GM19452 (cell line): Measurements from ENCODE around the gene NR6A1.
"Not testable (repeated sequence)": the region's sequence is repeated elsewhere in the genome, so short reads cannot be mapped to it uniquely, and the experiment has no call there.

Source experiments
- ATAC-seq: cut with Tn5 transposase; IDR thresholded peaks from one replicate; pipeline ENCODE4 v1.9.1; 2021; ENCODE audit not compliant: unreplicated experiment

Gene NR6A1

GRCh38 chr9:124621371-124622328 lies 149.5 kb downstream of the NR6A1 start:
- peak; percentile 54 for ATAC-seq

- ATAC-seq, result no peak
Measured at GRCh38 chr9:124618476-124618875, 152.6 kb downstream of the NR6A1 start.

DNA sequence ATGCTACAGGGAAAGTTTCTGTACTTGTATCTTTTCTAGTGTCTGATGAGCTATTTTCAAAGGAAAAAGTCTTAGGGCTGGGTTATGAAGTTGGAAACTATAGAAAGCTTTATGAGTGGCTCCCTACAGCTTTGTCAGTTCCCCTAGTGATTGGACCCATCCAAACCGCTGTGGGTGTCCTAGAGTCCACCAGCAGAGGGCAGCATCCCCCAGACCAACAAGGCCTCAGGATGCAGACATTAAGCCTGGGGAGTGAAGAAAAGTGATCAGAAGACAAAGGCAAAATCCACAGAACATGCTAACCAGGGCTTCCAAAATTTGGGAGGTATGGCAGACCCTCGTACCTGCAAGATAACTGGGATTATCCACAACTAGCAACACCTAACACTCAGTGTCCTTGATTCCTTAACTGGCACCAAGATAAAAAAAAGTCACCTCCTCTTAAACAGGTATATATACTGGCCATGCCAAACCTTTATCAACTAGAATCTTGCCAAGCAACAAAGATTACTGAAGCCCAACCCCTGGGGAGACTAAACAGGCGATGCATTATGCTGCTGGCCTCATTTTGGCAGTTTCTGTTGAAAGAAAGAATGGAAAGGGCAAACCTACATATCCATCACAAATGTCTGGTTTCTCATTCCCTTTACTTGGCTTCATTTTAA lies 153.5 kb downstream of the NR6A1 start:
- no peak for ATAC-seq

GRCh38 chr9:124616961-124617360 lies 154.2 kb downstream of the NR6A1 start:
- ATAC-seq, result no peak

DNA sequence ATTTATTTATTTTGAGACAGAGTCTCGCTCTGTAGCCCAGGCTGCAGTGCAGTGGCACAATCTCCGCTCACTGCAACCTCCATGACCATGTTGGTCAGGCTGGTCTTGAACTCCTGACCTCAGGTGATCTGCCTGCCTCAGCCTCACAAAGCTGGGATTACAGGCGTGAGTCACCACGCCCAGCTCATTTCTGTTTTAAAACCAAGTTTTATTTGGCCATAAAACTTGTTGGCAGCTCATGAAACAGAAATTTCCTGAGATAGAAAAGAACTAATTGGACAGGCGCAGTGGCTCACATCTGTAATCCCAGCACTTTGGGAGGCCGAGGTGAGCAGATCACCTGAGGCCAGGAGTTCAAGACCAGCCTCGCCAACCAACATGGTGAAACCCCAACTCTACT lies 155.3 kb downstream of the NR6A1 start:
- not testable (repeated sequence) for ATAC-seq

DNA sequence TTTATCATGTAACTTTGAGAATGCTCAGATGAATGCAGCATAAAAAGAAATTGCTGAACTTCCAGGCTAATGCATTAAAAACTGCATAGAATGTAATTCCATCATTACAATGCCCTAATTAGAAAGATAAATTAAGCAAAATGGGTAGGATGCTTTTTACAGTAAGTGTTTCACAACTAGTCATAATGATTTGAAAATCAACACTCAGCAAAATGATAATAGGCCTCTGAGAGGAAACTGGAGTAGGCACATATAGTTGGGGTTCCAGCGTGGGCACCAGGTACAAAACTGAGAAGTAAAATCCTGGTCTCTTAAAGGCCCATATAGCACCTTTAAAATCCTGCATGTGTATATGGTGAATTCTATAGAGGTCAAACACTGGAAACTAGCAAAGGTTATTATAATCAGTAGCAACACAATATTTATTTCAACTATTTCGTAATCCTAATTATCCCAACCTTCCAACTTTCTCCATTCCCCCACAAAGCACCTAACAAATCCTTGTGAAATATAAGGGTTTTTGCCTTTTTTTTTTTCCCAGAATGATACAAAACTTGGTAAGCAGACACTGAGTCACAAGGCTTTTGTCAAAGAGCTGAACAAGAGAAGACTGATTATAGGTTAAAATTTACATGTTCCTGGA lies 155.9 kb downstream of the NR6A1 start:
- ATAC-seq, result no peak

- ATAC-seq, result no peak
Measured at GRCh38 chr9:124613849-124614248, 157.3 kb downstream of the NR6A1 start.

- no peak for ATAC-seq
Measured at GRCh38 chr9:124611106-124611505, 160.0 kb downstream of the NR6A1 start.

- ATAC-seq, result no peak
Measured at GRCh38 chr9:124606027-124606426, 165.1 kb downstream of the NR6A1 start.

- ATAC-seq, result no peak
Measured at GRCh38 chr9:124605258-124605657, 165.9 kb downstream of the NR6A1 start.

- no peak for ATAC-seq
Measured at GRCh38 chr9:124602632-124603031, 168.5 kb downstream of the NR6A1 start.

GRCh38 chr9:124602204-124602603 lies 168.9 kb downstream of the NR6A1 start:
- ATAC-seq, result no peak

DNA sequence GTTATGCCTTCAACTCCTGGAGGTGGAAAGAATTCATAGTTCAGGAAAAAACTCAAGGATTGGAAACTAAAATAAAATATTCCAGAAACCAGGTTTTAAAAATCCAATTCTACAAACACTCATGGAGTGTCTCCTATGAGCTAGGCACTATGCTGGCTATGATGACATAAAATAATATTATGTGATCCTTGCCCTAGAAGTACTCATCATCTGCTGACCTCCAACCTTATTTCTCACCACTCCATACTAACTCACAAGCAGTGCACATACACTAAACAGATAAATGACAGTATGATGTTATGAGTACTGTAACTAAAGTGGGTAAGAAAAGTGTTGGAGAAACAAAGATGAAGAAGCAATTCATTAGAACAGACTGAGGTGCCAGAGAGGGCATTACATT lies 170.7 kb downstream of the NR6A1 start:
- ATAC-seq, result no peak

- ATAC-seq, result no peak
Measured at GRCh38 chr9:124599121-124599795, 171.9 kb downstream of the NR6A1 start.

DNA sequence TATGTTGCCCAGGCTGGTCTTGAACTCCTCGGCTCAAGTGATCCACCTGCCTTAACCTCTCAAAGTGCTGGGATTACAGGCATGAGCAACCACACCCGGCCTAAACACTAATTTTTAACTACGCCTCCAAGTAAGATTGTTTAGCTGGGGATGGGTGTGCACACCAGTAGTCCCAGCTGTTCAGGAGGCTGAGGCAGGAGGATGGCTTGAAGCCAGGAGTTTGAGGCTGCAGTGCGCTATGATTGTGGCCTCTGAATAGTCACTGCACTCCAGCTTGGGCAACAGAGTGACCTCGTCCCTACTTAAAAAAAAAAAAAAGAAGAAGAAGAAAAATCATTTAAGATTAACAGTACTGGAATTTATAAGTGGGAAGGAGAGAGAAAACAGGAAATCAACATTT lies 173.1 kb downstream of the NR6A1 start:
- no peak for ATAC-seq

DNA sequence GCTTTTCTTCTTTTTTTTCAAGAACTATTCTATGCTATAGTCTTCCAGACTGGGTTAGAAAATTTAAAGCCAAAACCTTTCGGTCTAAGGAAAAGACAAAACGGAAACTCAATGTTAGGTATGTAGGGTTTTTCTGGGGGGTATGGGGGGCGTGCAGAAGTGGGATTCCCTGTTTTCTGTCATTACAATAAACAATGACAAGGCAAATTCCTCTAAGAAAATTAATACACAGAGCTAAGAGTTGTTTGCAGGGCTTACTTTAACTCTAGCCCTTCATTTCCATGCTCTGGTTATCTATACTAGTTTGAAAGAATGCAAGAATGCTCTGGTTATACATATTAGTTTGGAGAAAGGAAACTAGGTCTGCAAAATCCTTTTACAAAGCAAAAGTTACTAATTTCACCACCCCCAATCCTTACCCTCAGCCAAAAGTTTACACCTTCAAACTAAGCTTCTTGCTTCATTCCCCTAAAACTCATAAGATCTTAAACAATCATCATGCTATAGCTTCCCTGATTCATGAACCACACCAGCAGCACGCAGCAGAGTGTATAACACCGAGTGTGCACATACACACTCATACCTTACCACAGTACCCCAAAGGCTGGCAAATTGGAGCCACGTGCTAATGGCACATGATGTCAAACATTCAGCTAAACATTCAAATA lies 174.8 kb downstream of the NR6A1 start:
- ATAC-seq, result no peak

GRCh38 chr9:124595743-124596142 lies 175.4 kb downstream of the NR6A1 start:
- ATAC-seq, result no peak

GRCh38 chr9:124594673-124595072 lies 176.4 kb downstream of the NR6A1 start:
- no peak for ATAC-seq

GRCh38 chr9:124594225-124594624 lies 176.9 kb downstream of the NR6A1 start:
- ATAC-seq, result no peak

DNA sequence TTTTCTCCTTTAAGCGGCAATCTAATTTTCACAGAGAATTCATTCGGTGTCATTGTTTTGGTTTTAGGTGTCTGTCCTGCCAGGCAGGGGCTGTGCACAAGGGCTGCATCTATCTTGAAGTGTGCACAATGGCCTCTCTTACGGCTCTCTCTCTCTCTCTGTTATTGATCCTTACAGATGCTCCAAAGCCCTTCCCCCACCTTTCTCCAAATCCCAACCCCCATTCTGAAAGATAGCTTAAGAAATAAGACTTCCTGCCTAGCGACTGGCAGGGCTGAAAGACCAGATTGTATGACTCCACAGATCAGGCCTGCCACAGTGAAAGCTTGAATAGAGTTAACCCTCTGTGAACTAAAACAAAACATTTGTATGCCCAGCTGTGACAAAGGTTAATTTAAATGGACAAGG lies 177.5 kb downstream of the NR6A1 start:
- ATAC-seq, result no peak

- ATAC-seq, result no peak
Measured at GRCh38 chr9:124593200-124593599, 177.9 kb downstream of the NR6A1 start.
